MCF 10A (cell line): ENCODE data around the gene ERCC1. TPM values are rescaled to one million over a fixed set of nuclear protein-coding genes. Genes with fewer than 3 reads are reported as not detected.

Experiments used
- BruUV-seq: library from RNA; stranded (reverse); fragments of 400-500 nt; replicated peaks from 2 replicates; lab custom pipeline; 2021; lab: Mats Ljungman, UMichigan
- CTCF ChIA-PET: fragments of 300-600 bp; sonication (Branson Sonifier 250); formaldehyde crosslinking; extraction: SDS; loops from one replicate; lab custom pipeline; 2021; ENCODE audit warnings: antibody characterized with exemption, inconsistent platforms; lab: Yijun Ruan, JAX
- POLR2A ChIA-PET: fragments of 300-600, 350-650 bp; sonication (Branson Sonifier 250); formaldehyde crosslinking; extraction: SDS; loops from one replicate; lab custom pipeline; 2020; ENCODE audit warnings: antibody characterized with exemption, inconsistent platforms; lab: Yijun Ruan, JAX
- DNase-seq: peaks from one replicate; pipeline ENCODE4 v3.0.0-alpha.2; 2018; ENCODE audit not compliant: unreplicated experiment
- H3K27ac Mint-ChIP-seq: one replicate; pipeline ENCODE4 v1.8.0; 2022; ENCODE audit warnings: mild to moderate bottlenecking, low read depth, mixed read lengths; ENCODE audit not compliant: unreplicated experiment
- H3K27me3 Mint-ChIP-seq: one replicate; pipeline ENCODE4 v1.8.0; 2022; ENCODE audit warnings: mixed read lengths; ENCODE audit not compliant: insufficient read depth, unreplicated experiment
- H3K36me3 Mint-ChIP-seq: one replicate; pipeline ENCODE4 v1.8.0; 2022; ENCODE audit warnings: mild to moderate bottlenecking, moderate library complexity, mixed read lengths; ENCODE audit not compliant: insufficient read depth, unreplicated experiment
- H3K4me1 Mint-ChIP-seq: one replicate; pipeline ENCODE4 v1.8.0; 2022; ENCODE audit warnings: mixed read lengths; ENCODE audit not compliant: insufficient read depth, unreplicated experiment
- H3K4me3 Mint-ChIP-seq: one replicate; pipeline ENCODE4 v1.8.0; 2022; ENCODE audit warnings: mild to moderate bottlenecking, moderate library complexity, mixed read lengths; ENCODE audit not compliant: unreplicated experiment
- H3K9me3 Mint-ChIP-seq: one replicate; pipeline ENCODE4 v1.8.0; 2022; ENCODE audit warnings: mixed read lengths; ENCODE audit not compliant: unreplicated experiment
- intact Hi-C: fragments of 100-400 bp; cut with micrococcal nuclease; formaldehyde crosslinking; loops from 2 replicates; pipeline ENCODE4 v1.14.1; 2022
- total RNA-seq: library from RNA; stranded (reverse); gene quantifications from 2 replicates; pipeline ENCODE4 v1.2.3, GENCODE V29; 2022
- TF ChIP-seq, protein P1 (sequence below): fragments of 200-600 bp; IDR thresholded peaks from one replicate; pipeline ENCODE4 v1.8.0; 2022; ENCODE audit warnings: antibody characterized with exemption, mild to moderate bottlenecking; ENCODE audit not compliant: unreplicated experiment

Gene ERCC1
- total RNA-seq, 1 experiment from 2014 or later, result 227 TPM

DNA sequence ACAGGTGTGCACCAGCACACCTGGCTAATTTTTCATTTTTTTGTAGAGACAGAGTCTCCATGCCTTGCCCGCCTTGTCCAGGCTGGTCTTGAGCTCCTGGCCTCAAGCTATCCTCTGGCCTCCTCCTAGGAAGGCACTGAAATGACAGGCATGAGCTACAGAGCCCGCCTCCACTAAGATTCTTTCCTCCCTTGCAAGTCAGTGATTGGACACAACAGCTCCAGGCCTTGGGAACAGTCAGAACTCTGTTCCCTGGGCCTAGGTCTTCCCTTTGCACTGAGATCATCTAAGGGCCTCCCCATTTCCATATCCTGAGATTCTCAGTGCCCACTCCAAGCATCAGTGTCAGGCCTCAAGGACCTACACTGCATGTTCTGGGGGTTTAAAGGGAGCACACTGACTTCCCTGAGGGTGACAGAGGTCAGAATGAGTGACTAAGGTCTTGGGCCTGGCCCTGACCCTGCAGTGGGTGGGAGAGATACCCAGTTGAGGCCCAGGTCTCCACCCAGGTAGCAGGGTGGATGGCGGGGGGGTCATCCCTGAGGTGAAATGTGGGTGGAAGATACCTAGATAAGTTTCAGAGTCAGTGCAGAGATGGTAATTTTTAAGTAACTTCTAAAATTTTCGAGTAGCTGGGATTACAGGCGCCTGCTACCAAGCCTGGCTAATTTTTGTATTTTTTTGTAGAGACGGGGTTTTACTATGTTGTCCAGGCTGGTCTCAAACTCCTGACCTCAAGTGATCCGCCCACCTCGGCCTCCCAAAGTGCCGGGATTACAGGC lies 17.3 kb upstream of the ERCC1 start:
- TF ChIP-seq, protein P1, sequence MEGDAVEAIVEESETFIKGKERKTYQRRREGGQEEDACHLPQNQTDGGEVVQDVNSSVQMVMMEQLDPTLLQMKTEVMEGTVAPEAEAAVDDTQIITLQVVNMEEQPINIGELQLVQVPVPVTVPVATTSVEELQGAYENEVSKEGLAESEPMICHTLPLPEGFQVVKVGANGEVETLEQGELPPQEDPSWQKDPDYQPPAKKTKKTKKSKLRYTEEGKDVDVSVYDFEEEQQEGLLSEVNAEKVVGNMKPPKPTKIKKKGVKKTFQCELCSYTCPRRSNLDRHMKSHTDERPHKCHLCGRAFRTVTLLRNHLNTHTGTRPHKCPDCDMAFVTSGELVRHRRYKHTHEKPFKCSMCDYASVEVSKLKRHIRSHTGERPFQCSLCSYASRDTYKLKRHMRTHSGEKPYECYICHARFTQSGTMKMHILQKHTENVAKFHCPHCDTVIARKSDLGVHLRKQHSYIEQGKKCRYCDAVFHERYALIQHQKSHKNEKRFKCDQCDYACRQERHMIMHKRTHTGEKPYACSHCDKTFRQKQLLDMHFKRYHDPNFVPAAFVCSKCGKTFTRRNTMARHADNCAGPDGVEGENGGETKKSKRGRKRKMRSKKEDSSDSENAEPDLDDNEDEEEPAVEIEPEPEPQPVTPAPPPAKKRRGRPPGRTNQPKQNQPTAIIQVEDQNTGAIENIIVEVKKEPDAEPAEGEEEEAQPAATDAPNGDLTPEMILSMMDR, result no peak
- BruUV-seq, result no TSS peak
- ChIA-PET CTCF (interaction anchor here (0.5 to 21.1 kb wide), 8 partner anchors 8 to 203 kb away, joined by 3 to 386 read pairs (median 5); partner anchors contain the start of gene FOSB), POLR2A (interaction anchor here (0.7 to 5.4 kb wide), 5 partner anchors 14 to 276 kb away, joined by 3 to 110 read pairs (median 4); partner anchors contain the start of gene FOSB)
- Mint-ChIP-seq H3K27ac (no peak overlapping the region), H3K36me3 (peaks cover 5% of the 10 kb centered on the region), H3K9me3 (no peaks in the 10 kb centered on the region), H3K27me3 (no peaks in the 10 kb centered on the region), H3K4me1 (peaks cover 24% of the 10 kb centered on the region), H3K4me3 (peak overlapping the region; percentile 64)
- intact Hi-C loops, result no loop called here
- peak; percentile 39 for DNase-seq

DNA sequence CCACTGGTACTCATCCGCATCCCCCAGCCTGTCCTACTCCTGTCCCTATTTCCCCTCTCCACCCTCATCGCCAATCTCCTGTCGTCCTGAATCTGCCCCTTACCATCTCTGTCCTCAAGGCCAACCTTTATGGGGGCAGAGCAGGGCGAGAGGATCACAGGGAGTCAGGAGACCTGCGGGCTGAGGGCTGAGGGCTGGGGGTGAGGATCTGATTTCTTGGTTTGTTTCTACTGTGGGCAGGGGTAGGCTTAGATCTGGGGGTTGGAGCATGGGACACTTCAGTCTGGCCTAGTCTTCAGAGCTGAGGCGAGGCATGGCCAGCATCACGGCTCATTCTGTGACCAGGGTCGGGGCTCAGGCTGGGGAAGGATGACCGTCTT lies 16.5 kb upstream of the ERCC1 start:
- Mint-ChIP-seq H3K4me3 (peak overlapping the region; percentile 64), H3K36me3 (peaks cover 5% of the 10 kb centered on the region), H3K27me3 (no peaks in the 10 kb centered on the region), H3K27ac (no peak overlapping the region), H3K4me1 (peaks cover 19% of the 10 kb centered on the region), H3K9me3 (no peaks in the 10 kb centered on the region)
- POLR2A ChIA-PET, result interaction anchor here (0.7 to 5.4 kb wide), 9 partner anchors 9 to 275 kb away, joined by 3 to 110 read pairs (median 6); partner anchors contain the start of genes ERCC1 and FOSB
- intact Hi-C loops, result no loop called here
- no TSS peak for BruUV-seq
- TF ChIP-seq, protein P1, result no peak
- CTCF ChIA-PET, result interaction anchor here (0.6 to 21.1 kb wide), 12 partner anchors 9 to 81 kb away, joined by 3 to 386 read pairs (median 5); partner anchors contain the start of gene FOSB
- DNase-seq, result no peak

DNA sequence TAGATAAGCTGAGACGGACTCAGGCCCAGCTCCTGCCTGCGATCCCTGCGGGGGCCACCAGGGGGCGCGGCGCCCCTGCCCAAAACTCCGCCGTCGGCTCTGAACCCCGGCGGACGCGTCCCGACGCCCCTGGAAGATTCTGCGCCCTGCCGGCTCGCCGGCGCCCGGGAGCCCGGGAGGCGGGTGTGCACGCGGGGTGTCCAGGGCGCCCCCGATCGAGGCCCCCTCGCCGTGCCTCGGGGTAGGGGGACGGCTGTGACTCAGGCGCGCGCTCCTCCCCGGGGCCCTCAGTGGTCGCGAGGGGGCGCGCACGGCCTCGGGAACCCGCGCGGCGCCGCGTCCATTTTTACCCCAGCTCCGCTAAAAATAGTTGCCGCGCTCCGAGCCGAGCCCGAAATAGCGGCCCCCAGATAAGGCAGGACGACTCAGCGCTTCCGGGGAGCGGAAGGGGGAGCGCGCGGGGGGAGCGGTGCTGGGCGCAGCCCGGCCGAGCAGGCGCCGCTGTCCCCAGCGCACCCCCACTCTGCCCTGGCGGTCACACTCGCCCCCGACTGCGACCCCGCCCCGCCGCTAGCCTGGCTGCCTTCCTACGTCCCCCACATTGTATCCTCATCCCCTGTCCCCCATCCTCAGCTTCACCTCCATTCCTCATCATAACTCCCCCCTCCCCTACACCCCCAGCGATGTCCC lies 16.0 kb upstream of the ERCC1 start:
- no TSS peak for BruUV-seq
- H3K36me3 Mint-ChIP-seq, result peaks cover 5% of the 10 kb centered on the region
- H3K27ac Mint-ChIP-seq, result no peak overlapping the region
- ChIA-PET CTCF (interaction anchor here (0.6 to 21.1 kb wide), 23 partner anchors 9 to 803 kb away, joined by 3 to 386 read pairs (median 4); partner anchors contain the start of gene FOSB), POLR2A (interaction anchor here (0.7 to 5.4 kb wide), 20 partner anchors 9 to 137 kb away, joined by 3 to 110 read pairs (median 4); partner anchors contain the start of genes ERCC1 and FOSB)
- H3K27me3 Mint-ChIP-seq, result no peaks in the 10 kb centered on the region
- H3K4me3 Mint-ChIP-seq, result peak overlapping the region; percentile 64
- no peaks in the 10 kb centered on the region for H3K9me3 Mint-ChIP-seq
- peaks cover 17% of the 10 kb centered on the region for H3K4me1 Mint-ChIP-seq
- intact Hi-C loops, result loop anchor here (1.0 to 2.0 kb wide), 2 partner anchors 39 to 203 kb away; no protein-coding TSS in a partner anchor
- peak; percentile 73 for DNase-seq
- TF ChIP-seq, protein P1, result peak; percentile 98
